H1 (cell line): Measurements from ENCODE around the gene GAMT. TPM values are rescaled to one million over a fixed set of nuclear protein-coding genes. Genes with fewer than 3 reads are reported as not detected.

ENCODE experiments used
- CHD2 ChIP-seq: IDR thresholded peaks from 2 replicates; pipeline ENCODE4 v1.6.1; 2012; ENCODE audit warnings: low read length, improper control_type of control experiment
- FOSL1 ChIP-seq: IDR thresholded peaks from 2 replicates; pipeline ENCODE4 v1.6.1; 2011; ENCODE audit warnings: mild to moderate bottlenecking, low read depth, low read length, moderate library complexity; ENCODE audit not compliant: insufficient read depth
- GTF2F1 ChIP-seq: IDR thresholded peaks from 2 replicates; pipeline ENCODE4 v1.6.1; 2012; ENCODE audit warnings: low read depth, low read length, improper control_type of control experiment, borderline replicate concordance
- KDM4A ChIP-seq: IDR thresholded peaks from one replicate; pipeline ENCODE4 v1.7.1; 2012; ENCODE audit warnings: low read depth, mild to moderate bottlenecking, moderate library complexity, low read length, inconsistent platforms; ENCODE audit not compliant: severe bottlenecking
- RAD21 ChIP-seq, 2 experiments: IDR thresholded peaks in 1 of 2; conservative IDR thresholded peaks in 1 of 2; 2 replicates each; pipeline ENCODE4 v1.6.1; 2011; ENCODE audit warnings: low read depth in 2 of 2, low read length in 2 of 2, improper control_type of control experiment in 1 of 2, inconsistent platforms in 1 of 2, mild to moderate bottlenecking in 1 of 2, moderate library complexity in 1 of 2
- SIRT6 ChIP-seq: IDR thresholded peaks from one replicate; pipeline ENCODE4 v1.7.1; 2012; ENCODE audit warnings: low read length, inconsistent platforms
- TEAD4 ChIP-seq: IDR thresholded peaks from 2 replicates; pipeline ENCODE4 v1.6.1; 2012; ENCODE audit warnings: low read depth, low read length, inconsistent platforms, mixed read lengths
- ZNF274 ChIP-seq: IDR thresholded peaks from 2 replicates; pipeline ENCODE4 v1.7.0; 2012; ENCODE audit warnings: low read length, borderline replicate concordance; ENCODE audit errors: extremely low read depth
- polyA plus RNA-seq, 7 experiments: library from polyadenylated mRNA; depleted of rRNA in 3 of 7; stranded (reverse) in 5 of 7; unstranded in 2 of 7; fragments of >200 nt in 5 of 7; fragments of 200-250 nt in 2 of 7; gene quantifications; 1 replicate in 5 of 7; 2 replicates in 1 of 7; 4 replicates in 1 of 7; pipeline versions ENCODE4 v1.2.1 to v1.2.3, GENCODE V29; 2011 to 2013; ENCODE audit warnings: missing spikeins in 2 of 7, mixed read lengths in 2 of 7
- total RNA-seq: library from RNA; stranded (reverse); fragmentation: NEBNext Ultra II Directional; extraction: Animal tissue kit (Norgen Biotek cat#: 25700); gene quantifications from 2 replicates; pipeline ENCODE4 v1.2.1, GENCODE V29; 2021
- TF ChIP-seq, protein P1 (sequence below): fragments of 300-600 bp; sonication (generic); IDR thresholded peaks from 2 replicates; pipeline ENCODE4 v1.7.1; 2012; ENCODE audit warnings: low read length, moderate library complexity, mild to moderate bottlenecking, inconsistent platforms; ENCODE audit not compliant: insufficient replicate concordance

GAMT gene
- total and polyA plus RNA-seq, 2 of the 8 experiments (the other 6 are each of a cell fraction or from before 2014, with no cell fraction given), result 17.2 to 35.6 TPM

DNA sequence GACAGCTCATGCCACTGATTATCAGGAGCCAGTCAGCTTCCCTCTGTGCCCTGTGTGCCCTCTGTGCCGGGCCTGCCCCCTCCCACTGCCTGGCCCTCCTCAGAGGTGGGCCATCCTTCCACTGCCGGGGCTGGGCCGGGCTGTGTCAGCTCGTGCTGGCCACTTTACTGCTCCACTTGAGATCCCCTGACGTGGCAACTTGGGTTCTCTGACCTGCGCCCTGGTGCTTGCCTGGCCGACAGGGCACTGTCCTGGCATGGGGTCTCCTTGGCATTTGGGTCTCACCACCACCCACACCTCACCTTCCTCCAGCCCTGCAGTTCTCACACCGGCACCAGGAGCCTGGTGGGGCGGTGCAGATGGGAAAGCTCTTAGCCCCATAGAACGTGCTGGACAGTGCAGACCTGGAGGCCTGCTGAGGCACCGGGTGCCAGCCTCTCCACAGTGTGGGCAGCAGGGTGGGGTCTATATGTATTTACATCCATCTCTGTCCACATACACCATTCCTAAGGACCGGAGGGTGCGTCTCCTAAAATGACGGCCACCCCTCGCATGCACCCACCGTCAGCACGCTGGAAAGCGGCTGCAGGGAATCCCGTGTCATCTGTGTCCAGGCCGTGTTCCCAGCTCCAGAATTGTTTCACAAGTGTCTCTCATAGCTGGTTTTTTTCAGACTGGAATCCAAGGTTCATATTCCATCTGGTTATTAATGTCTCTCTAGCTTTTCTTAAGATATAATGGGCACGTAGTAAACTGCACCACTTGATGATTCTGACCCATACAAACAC is 17.8 kb upstream of the GAMT start (continued):
- TF ChIP-seq, protein P1, sequence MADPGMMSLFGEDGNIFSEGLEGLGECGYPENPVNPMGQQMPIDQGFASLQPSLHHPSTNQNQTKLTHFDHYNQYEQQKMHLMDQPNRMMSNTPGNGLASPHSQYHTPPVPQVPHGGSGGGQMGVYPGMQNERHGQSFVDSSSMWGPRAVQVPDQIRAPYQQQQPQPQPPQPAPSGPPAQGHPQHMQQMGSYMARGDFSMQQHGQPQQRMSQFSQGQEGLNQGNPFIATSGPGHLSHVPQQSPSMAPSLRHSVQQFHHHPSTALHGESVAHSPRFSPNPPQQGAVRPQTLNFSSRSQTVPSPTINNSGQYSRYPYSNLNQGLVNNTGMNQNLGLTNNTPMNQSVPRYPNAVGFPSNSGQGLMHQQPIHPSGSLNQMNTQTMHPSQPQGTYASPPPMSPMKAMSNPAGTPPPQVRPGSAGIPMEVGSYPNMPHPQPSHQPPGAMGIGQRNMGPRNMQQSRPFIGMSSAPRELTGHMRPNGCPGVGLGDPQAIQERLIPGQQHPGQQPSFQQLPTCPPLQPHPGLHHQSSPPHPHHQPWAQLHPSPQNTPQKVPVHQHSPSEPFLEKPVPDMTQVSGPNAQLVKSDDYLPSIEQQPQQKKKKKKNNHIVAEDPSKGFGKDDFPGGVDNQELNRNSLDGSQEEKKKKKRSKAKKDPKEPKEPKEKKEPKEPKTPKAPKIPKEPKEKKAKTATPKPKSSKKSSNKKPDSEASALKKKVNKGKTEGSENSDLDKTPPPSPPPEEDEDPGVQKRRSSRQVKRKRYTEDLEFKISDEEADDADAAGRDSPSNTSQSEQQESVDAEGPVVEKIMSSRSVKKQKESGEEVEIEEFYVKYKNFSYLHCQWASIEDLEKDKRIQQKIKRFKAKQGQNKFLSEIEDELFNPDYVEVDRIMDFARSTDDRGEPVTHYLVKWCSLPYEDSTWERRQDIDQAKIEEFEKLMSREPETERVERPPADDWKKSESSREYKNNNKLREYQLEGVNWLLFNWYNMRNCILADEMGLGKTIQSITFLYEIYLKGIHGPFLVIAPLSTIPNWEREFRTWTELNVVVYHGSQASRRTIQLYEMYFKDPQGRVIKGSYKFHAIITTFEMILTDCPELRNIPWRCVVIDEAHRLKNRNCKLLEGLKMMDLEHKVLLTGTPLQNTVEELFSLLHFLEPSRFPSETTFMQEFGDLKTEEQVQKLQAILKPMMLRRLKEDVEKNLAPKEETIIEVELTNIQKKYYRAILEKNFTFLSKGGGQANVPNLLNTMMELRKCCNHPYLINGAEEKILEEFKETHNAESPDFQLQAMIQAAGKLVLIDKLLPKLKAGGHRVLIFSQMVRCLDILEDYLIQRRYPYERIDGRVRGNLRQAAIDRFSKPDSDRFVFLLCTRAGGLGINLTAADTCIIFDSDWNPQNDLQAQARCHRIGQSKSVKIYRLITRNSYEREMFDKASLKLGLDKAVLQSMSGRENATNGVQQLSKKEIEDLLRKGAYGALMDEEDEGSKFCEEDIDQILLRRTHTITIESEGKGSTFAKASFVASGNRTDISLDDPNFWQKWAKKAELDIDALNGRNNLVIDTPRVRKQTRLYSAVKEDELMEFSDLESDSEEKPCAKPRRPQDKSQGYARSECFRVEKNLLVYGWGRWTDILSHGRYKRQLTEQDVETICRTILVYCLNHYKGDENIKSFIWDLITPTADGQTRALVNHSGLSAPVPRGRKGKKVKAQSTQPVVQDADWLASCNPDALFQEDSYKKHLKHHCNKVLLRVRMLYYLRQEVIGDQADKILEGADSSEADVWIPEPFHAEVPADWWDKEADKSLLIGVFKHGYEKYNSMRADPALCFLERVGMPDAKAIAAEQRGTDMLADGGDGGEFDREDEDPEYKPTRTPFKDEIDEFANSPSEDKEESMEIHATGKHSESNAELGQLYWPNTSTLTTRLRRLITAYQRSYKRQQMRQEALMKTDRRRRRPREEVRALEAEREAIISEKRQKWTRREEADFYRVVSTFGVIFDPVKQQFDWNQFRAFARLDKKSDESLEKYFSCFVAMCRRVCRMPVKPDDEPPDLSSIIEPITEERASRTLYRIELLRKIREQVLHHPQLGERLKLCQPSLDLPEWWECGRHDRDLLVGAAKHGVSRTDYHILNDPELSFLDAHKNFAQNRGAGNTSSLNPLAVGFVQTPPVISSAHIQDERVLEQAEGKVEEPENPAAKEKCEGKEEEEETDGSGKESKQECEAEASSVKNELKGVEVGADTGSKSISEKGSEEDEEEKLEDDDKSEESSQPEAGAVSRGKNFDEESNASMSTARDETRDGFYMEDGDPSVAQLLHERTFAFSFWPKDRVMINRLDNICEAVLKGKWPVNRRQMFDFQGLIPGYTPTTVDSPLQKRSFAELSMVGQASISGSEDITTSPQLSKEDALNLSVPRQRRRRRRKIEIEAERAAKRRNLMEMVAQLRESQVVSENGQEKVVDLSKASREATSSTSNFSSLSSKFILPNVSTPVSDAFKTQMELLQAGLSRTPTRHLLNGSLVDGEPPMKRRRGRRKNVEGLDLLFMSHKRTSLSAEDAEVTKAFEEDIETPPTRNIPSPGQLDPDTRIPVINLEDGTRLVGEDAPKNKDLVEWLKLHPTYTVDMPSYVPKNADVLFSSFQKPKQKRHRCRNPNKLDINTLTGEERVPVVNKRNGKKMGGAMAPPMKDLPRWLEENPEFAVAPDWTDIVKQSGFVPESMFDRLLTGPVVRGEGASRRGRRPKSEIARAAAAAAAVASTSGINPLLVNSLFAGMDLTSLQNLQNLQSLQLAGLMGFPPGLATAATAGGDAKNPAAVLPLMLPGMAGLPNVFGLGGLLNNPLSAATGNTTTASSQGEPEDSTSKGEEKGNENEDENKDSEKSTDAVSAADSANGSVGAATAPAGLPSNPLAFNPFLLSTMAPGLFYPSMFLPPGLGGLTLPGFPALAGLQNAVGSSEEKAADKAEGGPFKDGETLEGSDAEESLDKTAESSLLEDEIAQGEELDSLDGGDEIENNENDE, result no peak
- TF ChIP-seq GTF2F1 (no peak), CHD2 (no peak), KDM4A (no peak), SIRT6 (no peak), TEAD4 (no peak), ZNF274 (no peak), RAD21 (IDR thresholded peaks at IDR 0.05 in 1 of 2, conservative IDR thresholded peaks at IDR 0.05 in 1 of 2; ENCODE audit: low read depth in 2 of 2, low read length in 2 of 2) (no peak), FOSL1 (no peak)
